Parietal lobe (tissue), 1 donor: ENCODE results near the gene C6orf141. TPM values are rescaled to one million over a fixed set of nuclear protein-coding genes. Genes with fewer than 3 reads are reported as not detected.

Experiments
- total RNA-seq: library from RNA; depleted of rRNA; stranded (reverse); fragments of >200 nt; gene quantifications from one replicate; pipeline ENCODE4 v1.2.3, GENCODE V29; 2014

The C6orf141 gene
- 1.3 TPM for total RNA-seq

GRCh38 chr6:49550492-49551077, at the start of gene C6orf141:
C6orf141 (plus strand) TSS chr6:49550668; CDS start chr6:49550793, 125 bp downstream.

Other genes with a start within 250 kb of the C6orf141 start
- 22.8 TPM for gene MMUT, start 87.4 kb upstream of the C6orf141 start, total RNA-seq
- gene CENPQ, start 87.3 kb upstream of the C6orf141 start, total RNA-seq, result 5.0 TPM
- not detected for gene GLYATL3, start 50.7 kb upstream of the C6orf141 start, total RNA-seq
- 0.31 TPM for gene RHAG, start 86.2 kb downstream of the C6orf141 start, total RNA-seq
- gene CRISP2, start 162.9 kb downstream of the C6orf141 start, total RNA-seq, result 0.31 TPM
- gene CRISP3, start 193.7 kb downstream of the C6orf141 start, total RNA-seq, result not detected
- gene PGK2, start 236.6 kb downstream of the C6orf141 start, total RNA-seq, result not detected